Spleen (tissue), 11 donors: ENCODE results near the gene CMPK2. TPM values are rescaled to one million over a fixed set of nuclear protein-coding genes. Genes with fewer than 3 reads are reported as not detected.

Source experiments
- DNase-seq: peaks from one replicate; pipeline ENCODE4 v3.0.0-alpha.2; 2020
- H3K27ac ChIP-seq, 8 donors: fragments of 200-600 bp; sonication (generic) in 7 of 8; 1 replicate in 4 of 8; 2 replicates in 4 of 8; pipeline versions ENCODE4 v1.5.0 to v1.8.0; 2016 to 2021; ENCODE audit warnings: inconsistent platforms in 4 of 8, mild to moderate bottlenecking in 4 of 8, moderate library complexity in 1 of 8
- H3K27me3 ChIP-seq, 7 donors: fragments of 200-600 bp; sonication (generic) in 6 of 7; replicated peaks in 1 of 7; 1 replicate in 4 of 7; 2 replicates in 3 of 7; pipeline versions ENCODE4 v1.5.0 to v1.8.0; 2016 to 2021; ENCODE audit warnings: inconsistent platforms in 3 of 7, mild to moderate bottlenecking in 1 of 7
- H3K36me3 ChIP-seq, 6 donors: fragments of 200-600 bp; sonication (generic) in 5 of 6; 1 replicate in 4 of 6; 2 replicates in 2 of 6; pipeline versions ENCODE4 v1.5.0 to v1.8.0; 2016 to 2021; ENCODE audit warnings: inconsistent platforms in 2 of 6
- H3K4me1 ChIP-seq, 6 donors: fragments of 200-600 bp; sonication (generic) in 5 of 6; 1 replicate in 3 of 6; 2 replicates in 3 of 6; pipeline versions ENCODE4 v1.5.0 to v1.8.0; 2016 to 2021; ENCODE audit warnings: inconsistent platforms in 3 of 6
- H3K4me3 ChIP-seq, 8 donors: fragments of 200-600 bp; sonication (generic) in 7 of 8; 1 replicate in 4 of 8; 2 replicates in 4 of 8; pipeline versions ENCODE4 v1.5.0 to v1.8.0; 2016 to 2021; ENCODE audit warnings: inconsistent platforms in 4 of 8, mild to moderate bottlenecking in 4 of 8, moderate library complexity in 2 of 8
- H3K9me3 ChIP-seq, 8 donors: fragments of 200-600 bp; sonication (generic) in 7 of 8; 1 replicate in 4 of 8; 2 replicates in 4 of 8; pipeline versions ENCODE4 v1.5.0 to v1.8.0; 2016 to 2021; ENCODE audit warnings: inconsistent platforms in 4 of 8
- CTCF ChIP-seq, 11 experiments: fragments of 200-600 bp in 7 of 11; fragments of 450-650 bp in 4 of 11; sonication (generic) in 4 of 11; IDR thresholded peaks in 8 of 11; conservative IDR thresholded peaks in 3 of 11; 1 replicate in 7 of 11; 2 replicates in 4 of 11; pipeline versions ENCODE4 v1.4.0 to v1.8.0; 2016 to 2021; ENCODE audit warnings: antibody characterized with exemption in 11 of 11, inconsistent platforms in 4 of 11, mild to moderate bottlenecking in 1 of 11
- POLR2A ChIP-seq, 3 donors: fragments of 450-650 bp; IDR thresholded peaks; one replicate each; pipeline ENCODE4 v1.5.1; 2017; ENCODE audit warnings: antibody characterized with exemption in 3 of 3, mild to moderate bottlenecking in 1 of 3
- POLR2AphosphoS5 ChIP-seq, 3 donors: sonication (generic); formaldehyde crosslinking; IDR thresholded peaks; one replicate each; pipeline ENCODE4 v1.5.1; 2017; ENCODE audit warnings: antibody characterized with exemption in 3 of 3
- WGBS, 5 donors: extraction: QIAGEN DNeasy Blood & Tissue Kit in 3 of 5; methylation state at CpG; one replicate each; pipeline versions ENCODE4 v1.1.5 to v1.1.7; 2013 to 2018; 5-methylcytosine and 5-hydroxymethylcytosine counted together
- intact Hi-C: fragments of 100-400 bp; cut with DNase I; formaldehyde crosslinking; loops from one replicate; pipeline ENCODE4 v1.15.0; 2023; ENCODE audit warnings: low total_unique reads
- polyA plus RNA-seq, 3 donors: library from polyadenylated mRNA; stranded (reverse); fragments of 200-250 nt; gene quantifications; one replicate each; pipeline ENCODE4 v1.2.1, GENCODE V29; 2013
- total RNA-seq, 7 donors: library from RNA; depleted of rRNA in 3 of 7; stranded (reverse); fragments of >200 nt in 3 of 7; fragmentation: NEBNext Ultra II Directional in 4 of 7; extraction: Animal tissue kit (Norgen Biotek cat#: 25700) in 4 of 7; gene quantifications; one replicate each; pipeline versions ENCODE4 v1.1.0 to v1.2.1, GENCODE V29; 2016 to 2021
- donor health status: healthy with polysubstance abuse.
- donor health status: DM: no; HTN: no; CAD: no; lungs with moderate emphysema.
- donor health status: DM: no; HTN: no; CAD: no.
- donor health status: Bipolar disorder and iron deficiency.
- donor health status: healthy.
- donor health status: DM: no; HTN: no; CAD: no.
- donor health status: DM: yes; HTN: yes; CAD: no.

CMPK2 gene
- total and polyA plus RNA-seq, 10 donors = 2.5 to 18.8 (median 8.9) TPM

- H3K36me3 ChIP-seq = peaks cover 0 to 24% (median 0%) of the 10 kb centered on the region in 6 donors
- peak overlapping the region in 4 of 8 donors; percentile 2 to 52 (median 48) for H3K27ac ChIP-seq
- no peaks in the 10 kb centered on the region for H3K9me3 ChIP-seq
- peaks cover 0 to 8% (median 0%) of the 10 kb centered on the region in 7 donors for H3K27me3 ChIP-seq
- intact Hi-C loops = no loop called here
- no peak overlapping the region for H3K4me3 ChIP-seq
- 77 to 85% (median 80%) methylated on average over 9 of the region's 9 CpGs for WGBS, 5 donors
- DNase-seq = no peak
- no peak for TF ChIP-seq POLR2A (IDR thresholded peaks at IDR 0.05)
- TF ChIP-seq POLR2AphosphoS5 (IDR thresholded peaks at IDR 0.05) = no peak
- no peak for TF ChIP-seq CTCF (IDR thresholded peaks at IDR 0.05 in 8 of 11, conservative IDR thresholded peaks at IDR 0.05 in 3 of 11)
- peaks cover 19 to 89% (median 50%) of the 10 kb centered on the region in 6 donors for H3K4me1 ChIP-seq
Measured at GRCh38 chr2:6913415-6914157, 47.9 kb upstream of the CMPK2 start.

- intact Hi-C loops = no loop called here
- DNase-seq = no peak
- Histone ChIP-seq H3K27ac (peak overlapping the region in 2 of 8 donors; percentile 75 to 77), H3K9me3 (no peaks in the 10 kb centered on the region), H3K4me1 (peaks cover 16 to 85% (median 41%) of the 10 kb centered on the region in 6 donors), H3K36me3 (peaks cover 0 to 24% (median 0%) of the 10 kb centered on the region in 6 donors), H3K4me3 (no peak overlapping the region), H3K27me3 (no peaks in the 10 kb centered on the region)
- TF ChIP-seq POLR2A (IDR thresholded peaks at IDR 0.05) (no peak), POLR2AphosphoS5 (IDR thresholded peaks at IDR 0.05) (no peak), CTCF (IDR thresholded peaks at IDR 0.05 in 8 of 11, conservative IDR thresholded peaks at IDR 0.05 in 3 of 11) (no peak)
Measured at GRCh38 chr2:6911721-6912120, 46.0 kb upstream of the CMPK2 start.

- H3K4me1 ChIP-seq = peaks cover 10 to 65% (median 30%) of the 10 kb centered on the region in 6 donors
- intact Hi-C loops = no loop called here
- H3K27ac ChIP-seq = peak overlapping the region; percentile 4 to 77 (median 72)
- TF ChIP-seq POLR2A (IDR thresholded peaks at IDR 0.05) (no peak), CTCF (IDR thresholded peaks at IDR 0.05 in 8 of 11, conservative IDR thresholded peaks at IDR 0.05 in 3 of 11) (no peak), POLR2AphosphoS5 (IDR thresholded peaks at IDR 0.05) (no peak)
- H3K9me3 ChIP-seq = no peaks in the 10 kb centered on the region
- no peak for DNase-seq
- 48 to 60% (median 56%) methylated on average over 8 of the region's 8 CpGs for WGBS, 5 donors
- peaks cover 0 to 15% (median 0%) of the 10 kb centered on the region in 6 donors for H3K36me3 ChIP-seq
- H3K4me3 ChIP-seq = no peak overlapping the region
- no peaks in the 10 kb centered on the region for H3K27me3 ChIP-seq
Measured at GRCh38 chr2:6909431-6910385, 44.0 kb upstream of the CMPK2 start.
